Glutamatergic neuron (in vitro differentiated cells): Measurements from ENCODE around the gene OLAH. TPM values are rescaled to one million over a fixed set of nuclear protein-coding genes. Genes with fewer than 3 reads are reported as not detected.

ENCODE experiments used
- DNase-seq: peaks from one replicate; pipeline ENCODE4 v3.0.0; 2022
- H3K27ac Mint-ChIP-seq: one replicate; pipeline ENCODE4 v1.8.0; 2020; ENCODE audit warnings: mild to moderate bottlenecking, mixed read lengths, inconsistent platforms; ENCODE audit not compliant: unreplicated experiment
- H3K27me3 Mint-ChIP-seq: one replicate; pipeline ENCODE4 v1.8.0; 2020; ENCODE audit warnings: mild to moderate bottlenecking, moderate library complexity, mixed read lengths, inconsistent platforms; ENCODE audit not compliant: unreplicated experiment
- H3K36me3 Mint-ChIP-seq: one replicate; pipeline ENCODE4 v1.8.0; 2020; ENCODE audit warnings: mild to moderate bottlenecking, mixed read lengths, inconsistent platforms; ENCODE audit not compliant: unreplicated experiment
- H3K4me1 Mint-ChIP-seq: one replicate; pipeline ENCODE4 v1.8.0; 2020; ENCODE audit warnings: mild to moderate bottlenecking, low read depth, mixed read lengths, inconsistent platforms; ENCODE audit not compliant: unreplicated experiment
- H3K4me3 Mint-ChIP-seq: one replicate; pipeline ENCODE4 v1.8.0; 2020; ENCODE audit warnings: mild to moderate bottlenecking, mixed read lengths, inconsistent platforms; ENCODE audit not compliant: unreplicated experiment
- H3K9me3 Mint-ChIP-seq: one replicate; pipeline ENCODE4 v1.8.0; 2020; ENCODE audit warnings: mild to moderate bottlenecking, moderate library complexity, mixed read lengths, inconsistent platforms; ENCODE audit not compliant: unreplicated experiment
- CTCF ChIP-seq: fragments of 200-600 bp; sonication (generic); IDR thresholded peaks from one replicate; pipeline ENCODE4 v1.5.0; 2021; ENCODE audit not compliant: partially characterized antibody, unreplicated experiment
- total RNA-seq: library from RNA; stranded (reverse); fragmentation: NEBNext Ultra II Directional; extraction: Animal tissue kit (Norgen Biotek cat#: 25700); gene quantifications from one replicate; pipeline ENCODE4 v1.2.1, GENCODE V29; 2021; ENCODE audit not compliant: unreplicated experiment

The OLAH gene
- total RNA-seq, 1 donor from 2014 or later, result not detected

GRCh38 chr10:15122477-15123030, 78.8 kb downstream of the OLAH start:
- Mint-ChIP-seq H3K9me3 (no peaks in the 10 kb centered on the region), H3K4me3 (no peak overlapping the region), H3K4me1 (peaks cover 7% of the 10 kb centered on the region), H3K36me3 (no peaks in the 10 kb centered on the region), H3K27ac (peak overlapping the region; percentile 43), H3K27me3 (peaks cover 2% of the 10 kb centered on the region)
- no peak for DNase-seq
- no peak for TF ChIP-seq CTCF

Other genes with a start within 250 kb of the OLAH start
- 2.2 TPM for gene CDNF, start 205.9 kb upstream of the OLAH start, total RNA-seq
- 10.1 TPM for gene HSPA14, start 205.6 kb upstream of the OLAH start, total RNA-seq
- 13.7 TPM for gene MSANTD7, start 205.6 kb upstream of the OLAH start, total RNA-seq
- gene SUV39H2, start 165.1 kb upstream of the OLAH start, total RNA-seq, result 15.1 TPM
- gene DCLRE1C, start 89.8 kb upstream of the OLAH start, total RNA-seq, result 8.5 TPM
- not detected for gene MEIG1, start 84.6 kb upstream of the OLAH start, total RNA-seq
- gene ACBD7, start 44.8 kb downstream of the OLAH start, total RNA-seq, result 1.5 TPM
- 11.6 TPM for gene RPP38, start 53.4 kb downstream of the OLAH start, total RNA-seq
- gene NMT2, start 124.8 kb downstream of the OLAH start, total RNA-seq, result 33.4 TPM